Measurements from ENCODE around the gene CIPC. TPM values are rescaled to one million over a fixed set of nuclear protein-coding genes. Genes with fewer than 3 reads are reported as not detected.
A peak's percentile ranks its signal among the peaks of the same experiment; 100 is the strongest.

Gene CIPC
- total RNA-seq (2014; rRNA removed; shearing (Covaris generic)), result 13.6 and 22.9 TPM in 2 replicates

- DNase-seq (ENCODE audit: low spot score), result peak; percentile 98
Observed at GRCh38 chr14:77097700-77098528, at the start of gene CIPC. TSS of gene CIPC (plus strand) at chr14:77098258. CDS start at chr14:77105709, 7,451 bp downstream.

- DNase-seq (ENCODE audit: low spot score), result no peak
Observed at GRCh38 chr14:77051116-77051515, 46.9 kb upstream of the CIPC start.

- no peak for DNase-seq (ENCODE audit: low spot score)
Observed at GRCh38 chr14:77052281-77053044, 45.6 kb upstream of the CIPC start.

GRCh38 chr14:77053046-77053841, 44.8 kb upstream of the CIPC start:
- peak; percentile 62 for DNase-seq (ENCODE audit: low spot score)

DNA sequence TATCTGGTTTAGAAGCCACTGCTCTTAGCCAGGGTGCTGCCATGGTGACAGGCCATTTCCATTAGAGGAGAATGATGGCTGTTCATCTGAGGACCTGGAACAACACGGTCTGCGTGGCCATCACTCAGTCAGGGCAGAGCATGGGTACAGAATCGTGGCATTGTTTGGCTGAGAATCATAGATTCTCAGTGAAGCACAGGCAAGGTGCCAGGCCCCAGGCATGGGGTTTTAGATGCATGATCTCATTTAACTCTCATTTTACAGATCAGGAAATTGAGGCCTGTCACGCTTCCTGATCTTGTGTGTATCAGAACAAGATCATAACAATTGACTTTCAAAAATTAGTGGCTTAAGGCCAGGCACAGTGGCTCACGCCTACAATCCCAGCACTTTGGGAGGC, 42.8 kb upstream of the CIPC start:
- DNase-seq (ENCODE audit: low spot score), result no peak

DNA sequence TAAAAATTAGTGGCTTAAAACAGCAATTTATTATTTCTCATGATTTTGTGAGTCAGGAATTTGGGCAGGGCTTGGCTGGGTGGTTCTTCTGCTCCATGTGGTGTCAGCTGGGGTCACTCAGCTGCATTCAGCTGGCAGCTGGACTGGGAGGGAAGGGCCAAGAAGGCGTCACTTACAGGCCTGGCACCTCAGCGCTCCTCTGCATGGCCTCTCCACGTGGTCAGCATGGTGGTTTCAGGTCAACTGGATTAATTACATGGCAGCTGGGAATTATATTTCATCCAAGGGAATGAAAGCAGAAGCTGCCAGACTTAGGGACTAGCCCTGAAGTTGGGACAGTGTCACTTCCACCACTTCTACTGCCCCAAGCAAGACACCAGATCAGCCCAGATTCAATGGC, 42.1 kb upstream of the CIPC start:
- DNase-seq (ENCODE audit: low spot score), result no peak

GRCh38 chr14:77058117-77058516, 39.9 kb upstream of the CIPC start:
- no peak for DNase-seq (ENCODE audit: low spot score)

- DNase-seq (ENCODE audit: low spot score), result no peak
Observed at GRCh38 chr14:77058785-77059184, 39.3 kb upstream of the CIPC start.

- peak; percentile 85 for DNase-seq (ENCODE audit: low spot score)
Observed at GRCh38 chr14:77059276-77059915, 38.7 kb upstream of the CIPC start.

DNA sequence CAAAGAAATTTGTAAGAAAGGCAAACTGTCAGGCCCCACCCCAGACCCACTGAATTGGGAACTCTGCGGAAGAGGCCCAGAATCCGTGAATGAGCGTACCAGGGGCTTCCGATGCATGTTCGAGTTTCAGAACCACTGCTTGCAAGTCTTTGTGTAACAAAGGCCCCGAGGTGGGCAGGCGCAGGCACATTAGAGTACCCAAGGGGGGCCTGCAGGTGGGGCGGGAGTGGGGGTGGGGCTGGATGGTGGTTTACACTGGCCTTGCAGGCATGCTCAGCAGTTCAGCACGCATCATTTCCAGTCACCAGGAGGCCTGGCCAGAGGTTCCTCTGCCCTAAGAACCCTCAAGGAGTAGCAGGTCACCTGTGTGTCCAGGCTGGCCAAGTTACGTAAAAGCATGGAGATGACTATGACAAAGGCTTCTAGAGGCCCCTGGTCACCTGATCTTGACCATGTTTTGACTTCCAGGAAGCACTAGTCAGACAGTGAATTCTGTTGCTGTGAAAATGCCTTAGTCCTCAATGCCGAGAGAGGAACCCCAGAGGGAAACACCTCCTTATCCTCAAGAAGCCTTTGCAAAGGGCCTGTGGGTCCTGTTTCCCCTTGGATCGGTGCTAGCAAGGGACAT, 36.3 kb upstream of the CIPC start:
- no peak for DNase-seq (ENCODE audit: low spot score)

DNA sequence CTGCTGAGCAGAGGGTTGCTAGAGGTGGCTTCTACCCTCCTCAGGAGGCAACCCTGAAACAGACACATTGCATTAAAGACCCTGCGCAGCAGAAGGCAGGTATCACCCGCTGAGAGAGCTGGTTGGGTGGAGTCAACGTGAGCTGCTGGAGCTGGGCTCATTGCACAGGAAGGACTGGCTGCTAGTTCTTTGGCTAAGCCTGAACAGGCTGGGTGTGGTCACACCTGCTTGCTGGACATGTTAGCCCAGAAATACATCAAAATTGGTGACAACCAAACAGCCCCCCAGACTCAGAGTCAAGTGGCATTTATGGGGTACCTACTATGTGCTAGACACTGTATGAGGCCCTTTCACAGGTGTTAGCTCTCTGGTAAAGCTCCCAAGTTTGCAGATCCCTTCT, 35.8 kb upstream of the CIPC start:
- DNase-seq (ENCODE audit: low spot score), result no peak

DNA sequence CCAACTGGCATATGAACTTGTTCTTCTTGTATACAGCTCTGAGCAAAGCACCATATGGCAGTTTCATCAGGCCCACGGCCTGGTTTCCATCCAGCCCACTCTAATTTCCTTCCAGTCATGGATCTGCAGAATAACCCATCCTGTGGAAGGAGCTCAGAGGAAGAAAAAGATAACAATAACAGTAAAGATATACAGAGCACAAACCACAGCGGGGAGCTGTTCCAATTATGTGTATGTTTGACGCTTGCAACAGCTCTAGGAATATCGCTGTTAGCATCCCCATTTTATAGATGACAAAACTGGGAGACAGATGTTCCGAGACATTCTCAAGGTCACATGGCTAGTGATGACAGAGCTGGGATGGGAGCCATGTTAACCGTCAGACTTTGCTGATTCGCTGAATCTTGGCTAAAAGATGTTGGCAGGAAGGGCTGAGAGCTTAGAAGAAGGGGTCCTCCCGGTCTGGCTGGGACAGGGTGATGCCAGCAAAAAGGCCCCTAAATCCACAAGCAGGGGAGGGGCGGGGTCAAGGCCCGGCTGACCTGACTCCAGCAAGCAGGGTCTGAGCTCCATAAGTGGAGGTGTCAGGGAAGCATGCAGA, 34.4 kb upstream of the CIPC start:
- DNase-seq (ENCODE audit: low spot score), result no peak

DNA sequence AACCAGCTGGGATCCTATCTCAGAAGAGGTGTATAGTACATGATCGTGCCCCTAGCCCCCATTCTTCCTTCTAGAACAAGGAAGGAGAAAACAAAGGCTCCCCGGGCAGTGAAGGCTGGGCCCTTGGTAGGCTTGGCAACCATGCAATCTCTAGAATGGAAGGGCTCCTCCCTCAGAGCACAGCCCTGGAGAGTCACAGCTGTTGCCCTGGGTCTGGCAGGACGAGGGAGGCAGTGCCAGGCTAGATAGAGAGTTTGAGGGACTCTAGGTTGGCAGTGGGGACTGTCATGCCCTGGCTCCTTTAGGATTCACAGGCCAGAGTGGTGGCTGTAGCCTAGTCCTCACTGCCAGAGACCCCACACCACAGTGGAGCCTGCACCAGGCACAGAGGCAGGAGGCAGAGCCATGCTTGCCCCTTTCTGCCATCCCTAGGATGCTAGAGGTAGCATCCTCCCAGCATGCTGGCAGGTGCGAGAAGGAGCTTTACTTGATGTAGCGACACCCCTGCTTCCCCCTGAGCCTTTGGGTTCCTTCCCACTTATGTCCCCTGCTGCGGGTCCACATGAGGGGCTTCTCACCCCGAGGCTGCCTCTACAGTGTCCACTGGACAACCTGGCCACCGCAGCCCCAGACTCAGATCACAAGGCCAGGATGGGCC, 33.4 kb upstream of the CIPC start:
- no peak for DNase-seq (ENCODE audit: low spot score)

- no peak for DNase-seq (ENCODE audit: low spot score)
Observed at GRCh38 chr14:77065851-77066577, 32.0 kb upstream of the CIPC start.

DNA sequence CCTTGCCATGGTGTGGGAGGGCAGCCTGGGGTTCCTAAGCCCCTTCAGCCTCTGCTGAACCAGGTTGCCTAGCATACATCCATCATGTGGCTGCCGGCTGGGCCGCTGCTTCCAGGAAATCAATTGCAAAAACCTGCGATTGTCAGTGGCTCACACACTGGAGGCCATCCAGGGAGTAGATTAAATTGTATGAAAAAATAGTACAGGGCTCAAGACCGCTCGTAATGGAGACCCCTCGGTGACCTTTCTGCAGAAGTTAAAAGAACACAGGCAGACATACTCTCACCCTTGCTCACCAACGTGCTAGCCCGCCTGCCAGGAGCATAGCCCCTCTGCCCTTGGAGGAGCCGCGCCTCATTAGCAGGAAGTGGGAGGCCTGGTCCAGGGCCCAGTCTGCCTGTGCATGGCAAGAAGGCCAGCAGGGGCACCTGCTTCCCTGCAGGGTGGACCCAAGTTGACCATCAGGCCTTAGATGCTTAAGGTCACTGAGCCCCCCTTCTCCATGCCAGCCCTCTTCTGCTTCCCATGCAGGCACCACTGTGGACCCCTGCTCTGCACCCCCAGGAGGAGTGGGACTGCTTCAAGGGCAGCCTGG, 31.4 kb upstream of the CIPC start:
- no peak for DNase-seq (ENCODE audit: low spot score)

DNA sequence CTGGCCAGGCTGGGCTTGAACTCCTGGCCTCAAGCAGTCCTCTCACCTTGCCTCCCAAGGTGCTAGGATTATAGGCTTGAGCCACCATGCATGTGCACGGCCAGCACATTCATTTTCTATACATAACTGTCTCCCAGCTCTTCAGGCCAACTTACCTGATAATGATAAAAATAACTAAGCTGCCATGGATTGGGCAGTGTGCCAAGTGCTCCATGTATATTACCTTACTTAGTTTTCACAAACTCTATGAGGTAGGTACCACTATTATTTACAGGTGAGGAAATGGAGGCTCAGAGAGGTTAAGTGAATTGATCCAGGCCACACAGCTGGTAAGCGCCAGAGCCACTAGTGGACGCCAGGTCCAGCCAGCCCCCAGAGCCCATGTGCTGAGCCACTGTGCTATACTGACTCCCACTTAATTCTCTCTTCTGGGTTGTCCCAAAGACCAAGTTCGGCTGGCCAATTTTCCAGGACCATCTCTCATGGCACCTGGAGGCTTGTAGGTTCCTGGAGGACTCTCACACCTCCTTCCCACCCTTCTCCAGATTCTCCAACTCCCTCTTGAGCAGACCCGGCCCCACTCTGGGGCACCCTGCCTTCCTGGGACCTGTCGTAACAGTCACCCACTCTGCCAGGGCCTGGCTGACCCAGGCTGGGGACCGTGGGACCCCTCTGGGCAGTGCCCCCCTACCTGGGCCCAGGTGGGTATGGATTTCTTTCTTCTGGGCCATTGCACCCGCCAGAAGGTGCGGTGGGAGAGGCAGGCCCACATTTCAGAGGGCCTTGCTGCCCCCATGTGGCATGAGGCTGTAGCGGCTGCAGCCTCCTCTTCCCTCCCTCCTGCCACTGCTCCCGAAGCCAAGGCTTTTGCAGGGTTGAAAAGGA, 30.2 kb upstream of the CIPC start:
- peak; percentile 64 for DNase-seq (ENCODE audit: low spot score)

DNA sequence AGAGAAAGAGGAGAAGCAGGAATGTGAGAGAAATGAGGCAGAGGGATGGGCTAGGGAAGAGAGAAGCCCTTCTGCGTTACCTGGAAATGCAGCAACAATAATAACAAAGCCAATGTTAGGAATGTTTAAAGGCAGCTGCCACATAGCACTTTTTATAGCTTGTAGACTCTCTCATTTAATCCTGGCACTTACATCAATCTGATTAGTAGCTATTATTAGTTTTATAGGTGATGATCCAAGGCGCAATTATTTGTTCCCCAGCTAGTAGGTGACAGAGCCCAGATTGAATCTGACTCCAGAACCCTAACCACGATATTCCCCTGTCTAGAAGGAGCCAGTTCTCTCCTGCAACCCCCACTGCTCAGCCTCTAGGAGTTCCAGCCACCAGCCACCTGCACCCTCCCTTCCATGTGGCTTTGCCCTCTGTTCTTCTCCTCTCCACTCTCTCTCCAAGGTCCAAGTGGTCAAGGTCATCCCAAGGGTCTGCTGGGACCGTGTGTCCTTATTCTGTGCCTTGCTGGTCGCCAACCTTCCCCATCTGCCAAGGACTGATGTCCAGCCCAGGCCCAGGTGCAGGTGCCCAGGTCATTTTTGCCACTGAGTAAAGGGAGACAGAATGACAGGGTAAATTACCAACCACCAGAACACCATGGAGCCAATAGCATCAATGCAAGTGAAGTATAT, 29.4 kb upstream of the CIPC start:
- no peak for DNase-seq (ENCODE audit: low spot score)

DNA sequence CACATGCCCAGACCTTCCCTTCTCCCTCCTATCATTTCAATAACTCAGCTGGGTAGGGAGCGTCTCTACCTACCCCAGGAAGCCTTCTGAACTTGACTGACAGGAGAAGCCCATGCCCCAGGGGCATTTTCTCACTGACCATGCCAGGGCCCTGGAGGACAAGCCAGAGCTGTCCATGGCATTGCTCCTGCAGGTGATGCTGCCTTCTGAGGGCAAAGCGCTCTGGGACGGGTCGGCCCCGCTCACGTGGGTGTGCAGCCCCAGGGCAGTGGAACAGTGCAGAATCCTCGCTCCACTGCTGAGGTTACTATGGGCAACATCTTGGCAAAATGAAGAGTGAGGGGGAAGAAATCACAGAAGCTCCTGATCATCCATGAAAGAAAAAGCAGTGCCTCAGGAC, 28.5 kb upstream of the CIPC start:
- no peak for DNase-seq (ENCODE audit: low spot score)
